Stimulated activated CD4-positive, alpha-beta T cell treated with anti-CD3 and anti-CD28 coated beads, Interleukin-2, amount 100 ng/mL, for 4 hours (primary cell): ENCODE results near the gene YAF2.

Experiments
- DNase-seq: peaks from one replicate; pipeline ENCODE4 v3.0.0-alpha.2; 2020; ENCODE audit warnings: low read depth

Gene YAF2

DNA sequence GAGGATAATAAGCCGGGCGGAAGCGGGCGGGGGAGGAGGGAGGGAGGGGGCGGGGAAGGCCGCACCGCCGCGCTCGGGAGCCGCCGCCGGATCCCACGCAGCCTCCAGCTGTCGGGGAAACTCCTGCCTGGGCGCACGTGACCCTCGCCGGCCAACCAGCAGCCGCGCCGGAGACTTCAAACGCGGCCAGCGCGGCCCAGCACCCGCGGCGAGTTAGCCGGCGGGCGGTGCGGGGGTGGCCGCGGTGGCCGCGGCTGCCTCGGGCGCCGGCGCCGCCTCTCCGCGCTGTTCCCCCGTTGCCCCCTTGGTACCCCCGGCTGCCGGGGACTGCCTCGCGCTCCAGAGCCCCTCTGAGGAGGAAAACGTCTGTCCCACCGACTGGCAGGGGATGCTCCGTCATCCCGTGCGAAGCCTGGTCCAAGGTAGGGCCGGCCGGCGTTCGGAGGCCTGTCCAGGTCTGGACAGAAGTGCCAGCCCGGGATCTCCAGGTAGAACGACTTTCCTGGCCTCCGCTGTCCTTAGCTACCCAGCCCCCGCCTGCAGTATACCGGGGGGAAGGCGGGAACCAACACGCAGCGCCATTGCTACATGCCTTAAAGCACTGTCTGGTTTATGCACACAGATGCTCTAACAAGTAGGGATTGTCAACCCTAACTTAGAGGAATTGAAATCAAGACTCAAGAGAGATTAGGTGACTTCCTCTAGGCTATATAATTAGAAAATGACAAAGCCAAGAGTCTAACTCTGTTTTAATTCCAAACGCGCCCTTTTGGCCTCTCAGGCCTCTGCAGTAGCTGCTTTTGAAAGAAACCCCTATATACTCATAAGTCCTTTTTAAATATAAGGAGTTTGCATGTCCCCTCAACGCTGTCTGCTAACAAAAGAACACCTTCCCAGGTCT is at the start of gene YAF2:
Gene YAF2, minus strand, starts transcription at position 9 of the 901 bp plus-strand sequence. CDS start 68 bp downstream, outside the sequence.
- peak; percentile 83 for DNase-seq

DNA sequence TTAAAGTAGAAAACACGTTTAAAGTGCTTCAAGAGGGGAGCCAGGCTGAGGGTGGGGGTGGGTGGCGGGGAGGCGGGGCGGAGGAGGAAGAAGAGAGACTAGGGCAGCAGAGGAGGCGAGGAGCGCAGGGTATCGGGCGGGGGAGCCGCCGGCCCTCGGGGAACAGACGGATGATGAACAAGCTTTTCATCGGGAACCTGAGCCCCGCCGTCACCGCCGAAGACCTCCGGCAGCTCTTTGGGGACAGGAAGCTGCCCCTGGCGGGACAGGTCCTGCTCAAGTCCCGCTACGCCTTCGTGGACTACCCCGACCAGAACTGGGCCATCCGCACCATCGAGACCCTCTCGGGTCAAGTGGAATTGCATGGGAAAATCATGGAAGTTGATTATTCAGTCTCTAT is 48.7 kb upstream of the YAF2 start:
- DNase-seq = no peak

DNA sequence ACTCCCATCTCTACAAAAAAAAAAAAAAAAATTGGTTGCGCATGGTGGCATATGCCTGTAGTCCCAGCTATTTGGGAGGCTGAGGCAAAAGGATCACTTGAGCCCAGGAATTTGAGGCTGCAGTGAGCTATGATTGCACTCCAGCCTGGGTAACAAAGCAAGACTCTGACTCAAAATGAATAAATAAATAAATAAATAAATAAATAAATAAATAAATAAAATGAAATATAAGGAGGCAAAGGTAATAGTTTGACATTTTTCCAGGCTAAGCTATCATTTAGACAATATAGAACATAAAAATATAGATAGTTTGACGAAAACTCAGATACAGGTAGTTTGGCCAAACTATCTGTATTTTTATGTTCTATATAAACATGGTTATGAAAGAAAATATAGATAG is 47.4 kb upstream of the YAF2 start:
- no peak for DNase-seq

DNA sequence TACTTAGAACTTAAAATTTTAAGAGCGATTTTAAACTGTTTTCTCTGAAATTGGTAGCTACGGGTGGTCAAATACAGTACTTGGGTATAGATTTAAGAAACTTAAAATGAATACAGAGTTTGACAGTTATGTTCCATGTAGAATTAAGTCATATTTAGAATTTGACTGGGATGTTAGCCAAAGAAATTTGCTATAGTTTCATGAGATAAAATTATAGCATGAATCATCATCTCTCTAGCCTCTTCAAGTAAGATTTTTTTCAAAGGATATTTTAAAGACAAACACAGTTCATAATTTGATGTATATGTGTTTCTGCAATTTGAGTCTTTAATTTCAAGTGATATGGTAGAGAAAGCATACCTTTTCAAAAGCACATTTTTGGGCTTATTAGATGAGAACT is 46.8 kb upstream of the YAF2 start:
- no peak for DNase-seq

DNA sequence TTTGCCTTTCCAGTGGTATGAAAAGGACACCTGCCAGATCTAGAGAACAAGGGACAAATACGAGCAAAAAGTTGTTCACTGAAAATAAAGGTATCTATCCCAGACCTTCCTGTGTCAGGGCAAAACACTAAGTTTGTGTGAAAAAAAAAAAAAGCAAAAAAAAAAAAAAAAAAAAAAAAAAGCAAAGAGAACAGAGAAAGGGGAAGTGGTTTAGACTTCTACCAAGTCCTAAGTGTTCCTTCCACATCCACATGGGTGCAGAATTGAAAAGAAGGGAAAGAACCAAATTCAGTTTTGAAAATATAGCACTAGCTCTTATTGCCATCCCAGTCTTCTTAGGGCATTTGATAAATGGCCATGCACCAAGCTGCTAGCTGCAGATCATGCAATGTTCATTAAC is 46.1 kb upstream of the YAF2 start:
- DNase-seq = no peak

DNA sequence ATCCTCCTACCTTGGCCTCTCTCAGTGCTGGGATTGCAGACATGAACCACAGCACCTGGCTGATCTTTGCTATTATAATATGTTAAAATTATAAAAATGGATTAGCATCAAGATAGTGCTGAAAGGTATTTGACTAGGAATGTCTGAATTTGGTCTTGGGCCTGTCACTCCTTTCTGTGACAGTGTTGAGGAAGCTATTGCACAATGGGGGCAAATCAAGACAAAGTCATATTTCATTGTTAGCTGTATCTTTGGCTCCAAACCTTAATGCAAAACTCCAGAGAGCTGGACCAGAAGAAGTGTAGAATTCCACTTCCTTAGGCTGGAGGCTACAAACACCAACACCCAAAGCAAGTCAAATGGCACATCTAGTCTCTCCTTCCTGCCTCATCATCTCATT is 45.7 kb upstream of the YAF2 start:
- no peak for DNase-seq

DNA sequence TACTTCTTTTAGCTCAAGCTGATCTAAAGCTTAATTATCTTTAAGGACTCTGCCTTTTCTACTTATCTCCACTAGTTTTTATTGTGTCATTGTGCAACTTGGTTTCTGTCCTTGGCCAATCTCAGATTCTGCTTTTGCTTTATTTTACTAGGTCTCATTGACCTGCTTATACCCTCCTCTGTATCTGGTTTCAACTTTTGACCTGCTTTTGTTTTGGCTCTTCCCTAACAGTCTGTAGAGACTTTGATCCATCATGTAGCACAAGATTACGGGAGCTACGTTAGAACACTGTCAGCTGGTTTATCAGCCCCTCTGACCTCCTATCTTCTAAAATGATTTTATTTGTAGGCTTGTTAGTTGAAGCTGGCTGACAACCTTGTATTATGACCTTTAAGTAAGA is 44.2 kb upstream of the YAF2 start:
- no peak for DNase-seq

DNA sequence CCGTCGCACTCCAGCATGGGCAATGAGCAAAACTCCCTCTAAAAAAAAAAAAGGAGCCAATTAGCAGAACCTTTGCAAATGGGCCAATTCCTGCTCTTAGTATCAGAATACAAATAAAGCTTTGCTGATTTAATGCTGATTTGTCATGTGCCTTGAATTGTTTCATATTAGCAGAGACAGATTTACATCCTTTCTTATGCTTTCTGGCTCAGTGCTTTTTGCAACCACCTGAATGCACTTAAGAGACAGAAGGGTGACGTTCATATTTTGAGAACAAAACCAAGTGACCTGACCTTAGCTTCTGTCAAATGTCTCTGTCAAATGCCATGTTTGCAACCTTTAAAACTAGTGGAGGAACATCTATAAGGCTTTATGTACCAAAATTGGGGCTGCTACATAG is 43.8 kb upstream of the YAF2 start:
- DNase-seq = no peak

DNA sequence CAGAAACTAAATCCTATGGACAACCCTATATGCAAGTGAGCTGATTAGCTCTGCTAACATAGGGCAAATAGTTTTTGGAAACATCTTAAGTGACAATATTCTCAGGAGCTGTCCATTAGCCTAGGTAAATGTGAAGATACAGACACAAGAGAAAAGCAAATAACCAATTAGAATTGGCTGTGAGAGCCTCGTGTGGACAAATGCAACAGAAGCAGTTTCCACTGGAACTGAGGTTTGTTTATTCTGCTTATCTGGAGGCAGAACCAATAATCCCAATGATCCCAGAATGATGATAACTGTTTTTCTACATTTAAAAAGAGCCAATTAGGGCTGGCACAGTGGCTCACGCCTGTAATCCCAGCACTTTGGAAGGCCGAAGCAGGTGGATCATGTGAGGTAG is 43.2 kb upstream of the YAF2 start:
- DNase-seq = no peak

DNA sequence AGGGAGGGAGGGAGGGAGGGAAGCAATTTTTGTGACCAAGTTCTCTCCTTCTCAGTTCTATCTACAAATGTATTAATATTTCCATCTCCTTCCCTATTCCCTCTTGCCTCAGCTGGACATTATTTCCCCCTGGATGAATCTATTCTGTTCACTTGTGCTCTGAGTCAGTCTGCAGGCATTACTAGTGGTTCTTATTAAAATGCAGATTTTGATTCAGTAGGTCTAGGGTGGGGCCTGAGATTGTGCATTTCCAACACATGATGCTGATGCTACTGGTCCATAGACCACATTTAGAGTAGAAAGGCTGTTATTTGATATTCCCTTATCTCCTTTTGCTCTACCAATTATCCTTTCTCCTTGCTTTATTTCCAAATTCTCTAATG is 40.1 kb upstream of the YAF2 start:
- no peak for DNase-seq

GRCh38 chr12:42277396-42278127 is 39.5 kb upstream of the YAF2 start:
- no peak for DNase-seq

DNA sequence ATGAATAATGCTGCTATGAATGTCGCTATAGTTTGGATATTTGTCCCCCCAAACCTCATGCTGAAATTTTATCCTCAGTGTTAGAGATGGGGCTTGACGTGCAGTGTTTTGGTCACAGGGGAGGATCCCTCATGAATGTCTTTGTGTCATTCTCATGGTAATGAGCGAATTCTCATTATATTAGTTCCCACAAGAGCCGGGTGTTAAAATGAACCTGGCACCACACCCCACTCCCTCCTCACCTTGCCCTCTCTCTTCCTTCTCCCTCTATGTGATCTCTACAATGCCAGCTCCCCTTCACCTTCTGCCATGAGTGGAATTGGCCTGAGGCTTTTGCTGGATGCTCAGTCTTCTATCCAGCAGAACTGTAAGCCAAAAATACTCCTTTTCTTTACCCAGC is 37.5 kb upstream of the YAF2 start:
- no peak for DNase-seq

GRCh38 chr12:42273706-42274105 is 35.7 kb upstream of the YAF2 start:
- no peak for DNase-seq

- DNase-seq = no peak
These were observed 32.5 kb upstream of the YAF2 start for GRCh38 chr12:42270596-42270995.

- DNase-seq = no peak
These were observed 29.6 kb upstream of the YAF2 start for GRCh38 chr12:42267413-42268190.

GRCh38 chr12:42266579-42267230 is 28.7 kb upstream of the YAF2 start:
- no peak for DNase-seq

DNA sequence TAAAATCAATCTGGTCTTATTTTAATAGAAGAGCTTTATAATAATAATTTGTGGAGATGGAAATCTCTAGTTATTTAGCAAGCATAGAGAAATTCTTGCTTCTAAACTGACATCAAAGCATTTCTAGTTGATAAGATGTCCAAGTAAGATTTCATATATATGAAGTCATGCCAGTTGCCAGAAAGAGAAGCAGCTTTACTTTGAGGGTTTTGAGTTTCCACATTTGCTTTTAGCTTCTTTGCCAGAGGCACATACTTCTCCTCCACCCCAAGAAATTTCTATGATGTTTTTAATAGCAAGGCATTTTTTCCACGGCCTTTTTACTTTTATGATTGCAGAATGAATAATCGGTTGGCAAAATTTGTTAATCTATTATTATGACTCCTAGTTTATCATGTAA is 24.2 kb upstream of the YAF2 start:
- no peak for DNase-seq

DNA sequence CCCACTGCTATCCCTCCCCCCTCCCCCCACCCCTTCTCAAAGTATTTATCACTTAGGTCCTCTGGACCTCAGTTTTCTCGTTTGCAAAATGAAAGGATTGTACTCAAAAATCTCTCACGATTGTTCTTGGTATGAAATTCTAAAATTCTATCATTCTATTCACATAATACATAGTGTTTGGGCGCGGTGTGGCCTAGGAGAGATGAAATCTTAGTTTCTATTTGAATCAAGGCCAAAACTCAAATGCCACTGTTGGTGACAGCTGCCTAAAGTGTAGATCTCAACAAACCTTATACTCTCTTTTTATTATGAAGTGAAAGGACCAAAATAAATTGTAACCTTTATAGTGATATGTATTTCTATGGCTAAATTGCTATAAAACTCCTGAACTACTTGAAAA is 23.7 kb upstream of the YAF2 start:
- DNase-seq = no peak

DNA sequence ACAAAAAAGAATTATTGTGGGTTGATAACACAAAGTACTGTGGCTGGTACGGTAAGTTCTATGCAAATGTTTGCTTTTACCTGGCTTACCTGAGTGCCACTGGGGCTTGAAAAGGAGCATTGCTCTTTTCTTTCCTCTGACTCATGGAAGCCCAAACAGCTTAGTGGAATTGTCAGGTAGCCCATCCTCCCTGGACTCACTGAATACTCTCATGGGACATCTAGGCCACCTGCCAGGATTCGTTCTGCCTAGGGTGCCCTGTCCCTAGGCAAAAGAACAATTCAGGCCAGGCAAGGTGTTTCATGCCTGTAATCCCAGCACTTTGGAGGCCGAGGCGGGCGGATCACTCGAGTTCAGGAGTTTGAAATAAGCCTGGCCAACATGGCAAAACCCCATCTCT is 22.5 kb upstream of the YAF2 start:
- DNase-seq = no peak

- no peak for DNase-seq
These were observed 21.7 kb upstream of the YAF2 start for GRCh38 chr12:42259699-42260098.

DNA sequence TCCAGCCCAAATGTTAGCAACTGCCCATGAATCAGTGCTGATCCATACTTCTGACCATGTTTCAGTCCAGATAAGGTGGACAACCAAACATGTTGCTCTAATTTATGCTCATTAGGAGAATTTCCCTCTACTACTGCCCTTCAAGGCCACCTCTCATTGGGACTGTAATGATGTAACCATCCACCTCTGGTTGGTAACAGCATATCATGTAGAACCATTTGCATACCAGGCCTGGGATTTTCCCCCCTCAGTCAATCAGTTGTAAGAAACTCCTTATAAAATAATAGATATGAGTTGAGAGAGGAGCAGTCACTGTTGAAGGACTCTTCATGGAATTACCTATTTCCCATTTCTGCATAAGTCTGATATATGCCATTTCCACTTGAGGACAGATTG is 17.8 kb upstream of the YAF2 start:
- DNase-seq = no peak

DNA sequence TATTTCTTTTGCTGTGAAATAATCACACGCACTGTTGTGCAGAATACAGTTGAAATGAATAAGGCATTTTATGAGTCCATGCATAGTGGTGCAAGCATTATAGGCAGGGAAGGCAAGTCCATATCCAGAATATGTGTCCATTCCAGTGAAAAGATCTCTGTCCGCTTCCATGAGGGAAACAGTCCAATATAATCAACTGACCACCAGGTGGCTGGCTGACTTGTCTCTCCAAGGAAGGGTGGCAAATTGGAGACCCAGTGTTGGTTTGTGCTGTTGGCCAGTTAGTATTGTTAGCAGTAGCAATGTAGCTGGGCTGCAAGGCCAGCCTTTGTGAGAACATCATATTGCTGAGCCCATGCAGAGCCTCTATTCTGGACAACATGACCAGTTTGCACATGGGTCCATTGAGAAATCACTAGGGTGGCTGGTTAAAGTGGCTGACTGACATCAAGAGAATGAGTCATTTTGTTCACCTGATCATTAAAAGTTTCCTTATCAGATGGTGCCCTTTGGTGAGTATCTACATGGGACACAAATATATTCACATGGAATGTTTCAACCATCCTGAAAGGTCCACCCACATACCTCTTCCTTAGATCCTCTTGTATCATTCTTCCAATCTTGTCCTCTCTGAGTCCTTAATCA is 17.3 kb upstream of the YAF2 start:
- DNase-seq = no peak
